IMR-90 (cell line): Measurements from ENCODE around the gene KLF16.

Source experiments
- CTCF ChIP-seq: conservative IDR thresholded peaks from 2 replicates; pipeline ENCODE4 v1.5.1; 2012; ENCODE audit warnings: mild to moderate bottlenecking, low read depth, low read length, improper control_type of control experiment
- NFE2L2 ChIP-seq: fragments of 150-350 bp; IDR thresholded peaks from 2 replicates; pipeline ENCODE4 v1.6.1; 2016; ENCODE audit warnings: low read depth, mild to moderate bottlenecking, low read length
- POLR2A ChIP-seq: IDR thresholded peaks from 2 replicates; pipeline ENCODE4 v1.6.1; 2012; ENCODE audit warnings: mild to moderate bottlenecking, low read depth, low read length
- RAD21 ChIP-seq: IDR thresholded peaks from 2 replicates; pipeline ENCODE4 v1.6.1; 2012; ENCODE audit warnings: low read length, improper control_type of control experiment
- RCOR1 ChIP-seq: IDR thresholded peaks from 2 replicates; pipeline ENCODE4 v1.6.1; 2012; ENCODE audit warnings: mild to moderate bottlenecking, low read length, improper control_type of control experiment; ENCODE audit not compliant: insufficient replicate concordance

GRCh38 chr19:1856698-1857603 is 6.4 kb downstream of the KLF16 start:
- TF ChIP-seq RCOR1 (no peak), CTCF (no peak), NFE2L2 (no peak), RAD21 (no peak), POLR2A (no peak)
